Measurements from ENCODE around the gene SGMS1. TPM values are rescaled to one million over a fixed set of nuclear protein-coding genes. Genes with fewer than 3 reads are reported as not detected.
"Not testable (repeated sequence)": the region's sequence is repeated elsewhere in the genome, so short reads cannot be mapped to it uniquely, and the experiment has no call there.

Gene SGMS1
- total RNA-seq, 4 donors from 2014 or later = 153 to 235 (median 186) TPM

GRCh38 chr10:50574305-50574704, 49.5 kb downstream of the SGMS1 start:
- no peak for DNase-seq (ENCODE audit: low spot score in 2 of 2)
- intact Hi-C loops (cut with DNase I; ENCODE audit: low total_unique reads) = no loop called here
- TF ChIP-seq CTCF (IDR thresholded peaks at IDR 0.05) (no peak), POLR2A (IDR thresholded peaks at IDR 0.05) (no peak)
- no peak overlapping the region for H3K4me3 ChIP-seq (ENCODE audit: low read depth, poor library complexity, severe bottlenecking)

- intact Hi-C loops (cut with DNase I; ENCODE audit: low total_unique reads) = no loop called here
- no peak for TF ChIP-seq POLR2A (IDR thresholded peaks at IDR 0.05)
- no peak for TF ChIP-seq CTCF (IDR thresholded peaks at IDR 0.05)
- H3K4me3 ChIP-seq (ENCODE audit: low read depth, poor library complexity, severe bottlenecking) = no peak overlapping the region
- DNase-seq (ENCODE audit: low spot score in 2 of 2) = no peak
- WGBS, 2 donors = 74 to 75% methylated on average over 2 of the region's 2 CpGs
These were observed 51.7 kb downstream of the SGMS1 start for GRCh38 chr10:50572017-50572491.

- intact Hi-C loops (cut with DNase I; ENCODE audit: low total_unique reads); H3K4me3 ChIP-seq (ENCODE audit: low read depth, poor library complexity, severe bottlenecking); DNase-seq (ENCODE audit: low spot score in 2 of 2): not testable (repeated sequence)
- 95 to 96% methylated on average over 4 of the region's 4 CpGs for WGBS, 2 donors
These were observed 55.0 kb downstream of the SGMS1 start for GRCh38 chr10:50568750-50569149.

GRCh38 chr10:50567384-50567783, 56.4 kb downstream of the SGMS1 start:
- no peak for DNase-seq (ENCODE audit: low spot score in 2 of 2)
- 41 to 52% methylated on average over 3 of the region's 3 CpGs for WGBS, 2 donors
- no peak for TF ChIP-seq CTCF (IDR thresholded peaks at IDR 0.05)
- no peak for TF ChIP-seq POLR2A (IDR thresholded peaks at IDR 0.05)
- intact Hi-C loops (cut with DNase I; ENCODE audit: low total_unique reads) = no loop called here
- no peak overlapping the region for H3K4me3 ChIP-seq (ENCODE audit: low read depth, poor library complexity, severe bottlenecking)

GRCh38 chr10:50566150-50566549, 57.6 kb downstream of the SGMS1 start:
- 32 to 42% methylated on average over 1 of the region's 1 CpG for WGBS, 2 donors
- no peak for TF ChIP-seq POLR2A (IDR thresholded peaks at IDR 0.05)
- TF ChIP-seq CTCF (IDR thresholded peaks at IDR 0.05) = no peak
- DNase-seq (ENCODE audit: low spot score in 2 of 2) = no peak
- intact Hi-C loops (cut with DNase I; ENCODE audit: low total_unique reads) = no loop called here
- no peak overlapping the region for H3K4me3 ChIP-seq (ENCODE audit: low read depth, poor library complexity, severe bottlenecking)

GRCh38 chr10:50565301-50566083, 58.3 kb downstream of the SGMS1 start:
- TF ChIP-seq POLR2A (IDR thresholded peaks at IDR 0.05) = no peak
- no peak for TF ChIP-seq CTCF (IDR thresholded peaks at IDR 0.05)
- no peak for DNase-seq (ENCODE audit: low spot score in 2 of 2)
- 93 to 97% methylated on average over 9 of the region's 9 CpGs for WGBS, 2 donors
- no peak overlapping the region for H3K4me3 ChIP-seq (ENCODE audit: low read depth, poor library complexity, severe bottlenecking)
- intact Hi-C loops (cut with DNase I; ENCODE audit: low total_unique reads) = no loop called here
